K562 (cell line): ENCODE data around the gene SPRR2A. TPM values are rescaled to one million over a fixed set of nuclear protein-coding genes. Genes with fewer than 3 reads are reported as not detected.

Experiments used
- BRCA1 ChIP-seq, 2 experiments: fragments of 450-650 bp in 1 of 2; sonication (generic) in 1 of 2; formaldehyde crosslinking in 1 of 2; IDR thresholded peaks; 2 replicates each; pipeline versions ENCODE4 v1.5.0 to v1.6.1; 2017 to 2020; ENCODE audit warnings: mild to moderate bottlenecking in 1 of 2, missing genetic modification reagents in 1 of 2
- CBX2 ChIP-seq: fragments of 200-600 bp; sonication (generic); IDR thresholded peaks from one replicate; pipeline ENCODE4 v1.6.1; 2012; ENCODE audit warnings: mild to moderate bottlenecking, low read length, inconsistent platforms; ENCODE audit not compliant: insufficient read depth, poor library complexity, severe bottlenecking
- CHCHD3 ChIP-seq: fragments of 250-450 bp; sonication (Bioruptor Pico); IDR thresholded peaks from 2 replicates; pipeline ENCODE4 v2.1.2; 2022; ENCODE audit warnings: mild to moderate bottlenecking
- CREBBP ChIP-seq: IDR thresholded peaks from one replicate; pipeline ENCODE4 v1.6.1; 2012; ENCODE audit warnings: low read depth, mild to moderate bottlenecking, control low read depth, inconsistent platforms, low read length
- E2F3 ChIP-seq: fragments of 250-450 bp; sonication (Bioruptor Pico); IDR thresholded peaks from 2 replicates; pipeline ENCODE4 v1.4.0; 2020; ENCODE audit warnings: mild to moderate bottlenecking
- ERF ChIP-seq: fragments of 450-650 bp; formaldehyde crosslinking; IDR thresholded peaks from 2 replicates; pipeline ENCODE4 v1.4.0; 2020; ENCODE audit warnings: mild to moderate bottlenecking, mixed read lengths
- ETV6 ChIP-seq, 3 experiments: fragments of 150-350 bp in 1 of 3; sonication (generic) in 1 of 3; formaldehyde crosslinking in 1 of 3; IDR thresholded peaks; 2 replicates each; pipeline versions ENCODE4 v1.6.1 to v1.8.0; 2014 to 2022; ENCODE audit warnings: borderline replicate concordance in 2 of 3, low read depth in 2 of 3, antibody characterized with exemption in 1 of 3, low read length in 1 of 3, mild to moderate bottlenecking in 1 of 3, missing genetic modification reagents in 1 of 3
- GTF2B ChIP-seq: IDR thresholded peaks from 2 replicates; pipeline ENCODE4 v1.6.1; 2011; ENCODE audit not compliant: insufficient read length; ENCODE audit errors: extremely low read depth
- HEY1 ChIP-seq: fragments of 250-450 bp; sonication (Bioruptor Pico); IDR thresholded peaks from 2 replicates; pipeline ENCODE4 v1.5.0; 2020; ENCODE audit warnings: mild to moderate bottlenecking, moderate library complexity, borderline replicate concordance
- JUN ChIP-seq, 2 experiments: sonication (generic) in 1 of 2; formaldehyde crosslinking in 1 of 2; IDR thresholded peaks; 2 replicates each; pipeline versions ENCODE4 v1.6.1 to v1.8.0; 2012 to 2022; ENCODE audit warnings: borderline replicate concordance in 2 of 2, mild to moderate bottlenecking in 2 of 2, improper control_type of control experiment in 1 of 2, low read depth in 1 of 2, low read length in 1 of 2, missing genetic modification reagents in 1 of 2
- MEF2D ChIP-seq: conservative IDR thresholded peaks from 2 replicates; pipeline ENCODE4 v1.6.1; 2016; ENCODE audit warnings: low read depth, missing genetic modification characterization, missing compliant biosample characterization
- POLR3G ChIP-seq: IDR thresholded peaks from 2 replicates; pipeline ENCODE4 v1.6.1; 2011; ENCODE audit not compliant: insufficient read length, insufficient replicate concordance; ENCODE audit errors: extremely low read depth
- PTBP1 ChIP-seq: fragments of 200-400 bp; formaldehyde crosslinking; IDR thresholded peaks from 2 replicates; pipeline ENCODE4 v1.6.1; 2017; ENCODE audit warnings: low read depth, low read length
- PTTG1 ChIP-seq: fragments of 450-650 bp; IDR thresholded peaks from 2 replicates; pipeline ENCODE4 v1.6.1; 2016; ENCODE audit warnings: low read depth, mild to moderate bottlenecking, missing genetic modification characterization, missing compliant biosample characterization
- RBM15 ChIP-seq: fragments of 200-400 bp; formaldehyde crosslinking; IDR thresholded peaks from 2 replicates; pipeline ENCODE4 v1.6.1; 2018; ENCODE audit warnings: mild to moderate bottlenecking, low read length, moderate library complexity; ENCODE audit not compliant: insufficient read depth
- STAT5A ChIP-seq: IDR thresholded peaks from 2 replicates; pipeline ENCODE4 v1.6.1; 2012; ENCODE audit warnings: low read length, inconsistent platforms, borderline replicate concordance
- THRAP3 ChIP-seq: fragments of 450-650 bp; IDR thresholded peaks from 2 replicates; pipeline ENCODE4 v1.6.1; 2016; ENCODE audit warnings: mild to moderate bottlenecking, inconsistent platforms, borderline replicate concordance
- USF2 ChIP-seq: sonication (generic); formaldehyde crosslinking; IDR thresholded peaks from 2 replicates; pipeline ENCODE4 v1.5.0; 2020; ENCODE audit warnings: missing genetic modification reagents
- XRCC3 ChIP-seq: fragments of 450-650 bp; IDR thresholded peaks from 2 replicates; pipeline ENCODE4 v1.6.1; 2017; ENCODE audit warnings: mild to moderate bottlenecking, moderate library complexity
- polyA plus RNA-seq, 8 experiments: library from polyadenylated mRNA; depleted of rRNA in 4 of 8; stranded (reverse) in 5 of 8; unstranded in 3 of 8; fragments of >200 nt; fragmentation: Nextera tagmentation in 2 of 8; fragmentation: Illumina TruSeq in 1 of 8; extraction: Ambion mirVana in 2 of 8; extraction: Trizol in 1 of 8; gene quantifications; 2 replicates each; pipeline versions ENCODE4 v1.2.1 to v1.2.3, GENCODE V29; 2011 to 2014; ENCODE audit warnings: inconsistent platforms in 1 of 8, missing spikeins in 1 of 8
- total RNA-seq, 7 experiments: library from RNA; depleted of rRNA in 6 of 7; stranded (reverse); fragments of >200 nt in 6 of 7; fragmentation: Illumina TruSeq in 2 of 7; extraction: Trizol in 2 of 7; gene quantifications; 2 replicates each; pipeline versions ENCODE4 v1.2.1 to v1.2.3, GENCODE V29; 2011 to 2021; ENCODE audit warnings: low replicate concordance in 1 of 7
- TF ChIP-seq, protein P1 (sequence below): IDR thresholded peaks from 2 replicates; pipeline ENCODE4 v1.6.1; 2012; ENCODE audit warnings: low read depth, low read length, improper control_type of control experiment, borderline replicate concordance
- TF ChIP-seq, protein P2 (sequence below): fragments of 450-650 bp; IDR thresholded peaks from 2 replicates; pipeline ENCODE4 v1.6.1; 2016; ENCODE audit warnings: antibody characterized with exemption

SPRR2A gene
- total and polyA plus RNA-seq, 9 of the 15 experiments (the other 6 are each of a cell fraction or from before 2014, with no cell fraction given), result 0.17 TPM; not detected in 8

DNA sequence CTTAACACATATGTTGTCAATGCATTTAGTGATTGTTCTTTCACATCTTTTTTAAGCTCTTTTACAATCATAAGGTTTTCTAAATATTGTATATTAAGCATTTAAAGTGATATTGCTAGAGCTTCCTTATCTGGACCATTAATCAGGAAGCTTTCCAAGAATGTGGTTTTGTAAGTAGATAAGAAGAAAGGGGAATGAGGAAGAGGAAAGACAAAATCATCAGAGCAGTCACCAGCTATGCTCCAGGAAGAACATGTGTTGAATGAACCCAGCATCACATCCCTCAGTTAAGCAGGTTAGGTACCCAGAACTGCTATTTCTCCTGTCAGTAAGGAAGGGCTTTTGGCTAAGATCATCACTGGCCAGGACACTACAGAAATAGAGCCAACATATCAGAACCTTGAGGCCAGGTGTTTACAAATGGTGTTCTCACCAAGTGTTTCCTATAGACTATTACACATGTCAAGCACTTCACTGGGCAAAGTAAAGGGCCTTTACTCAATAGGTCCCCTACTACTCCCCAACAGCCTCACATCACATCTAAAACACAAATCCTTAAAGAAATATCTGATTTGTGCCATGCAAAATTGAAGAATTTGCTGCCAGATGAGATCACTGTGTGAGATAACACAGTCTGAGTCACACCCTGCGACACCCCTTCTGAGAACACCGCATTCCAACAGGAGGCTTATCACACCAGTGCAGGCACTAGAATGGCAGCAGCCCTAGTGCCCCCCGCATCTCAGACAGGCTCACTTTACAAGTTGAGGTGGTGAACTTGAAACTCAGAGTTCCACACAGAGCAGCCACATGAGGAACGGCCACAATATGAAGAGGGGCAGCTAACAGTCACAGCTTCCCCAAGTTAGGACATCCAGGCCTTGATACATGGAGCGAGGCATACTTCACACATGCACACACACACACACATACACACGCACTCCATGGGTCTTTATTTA lies 1.8 kb upstream of the SPRR2A start (continued):
- TF ChIP-seq, protein P1, sequence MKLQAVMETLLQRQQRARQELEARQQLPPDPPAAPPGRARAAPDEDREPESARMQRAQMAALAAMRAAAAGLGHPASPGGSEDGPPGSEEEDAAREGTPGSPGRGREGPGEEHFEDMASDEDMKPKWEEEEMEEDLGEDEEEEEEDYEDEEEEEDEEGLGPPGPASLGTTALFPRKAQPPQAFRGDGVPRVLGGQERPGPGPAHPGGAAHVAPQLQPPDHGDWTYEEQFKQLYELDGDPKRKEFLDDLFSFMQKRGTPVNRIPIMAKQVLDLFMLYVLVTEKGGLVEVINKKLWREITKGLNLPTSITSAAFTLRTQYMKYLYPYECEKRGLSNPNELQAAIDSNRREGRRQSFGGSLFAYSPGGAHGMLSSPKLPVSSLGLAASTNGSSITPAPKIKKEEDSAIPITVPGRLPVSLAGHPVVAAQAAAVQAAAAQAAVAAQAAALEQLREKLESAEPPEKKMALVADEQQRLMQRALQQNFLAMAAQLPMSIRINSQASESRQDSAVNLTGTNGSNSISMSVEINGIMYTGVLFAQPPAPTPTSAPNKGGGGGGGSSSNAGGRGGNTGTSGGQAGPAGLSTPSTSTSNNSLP, result peak; percentile 52; the same call in 1 of the 2 replicates
- TF ChIP-seq, protein P2, sequence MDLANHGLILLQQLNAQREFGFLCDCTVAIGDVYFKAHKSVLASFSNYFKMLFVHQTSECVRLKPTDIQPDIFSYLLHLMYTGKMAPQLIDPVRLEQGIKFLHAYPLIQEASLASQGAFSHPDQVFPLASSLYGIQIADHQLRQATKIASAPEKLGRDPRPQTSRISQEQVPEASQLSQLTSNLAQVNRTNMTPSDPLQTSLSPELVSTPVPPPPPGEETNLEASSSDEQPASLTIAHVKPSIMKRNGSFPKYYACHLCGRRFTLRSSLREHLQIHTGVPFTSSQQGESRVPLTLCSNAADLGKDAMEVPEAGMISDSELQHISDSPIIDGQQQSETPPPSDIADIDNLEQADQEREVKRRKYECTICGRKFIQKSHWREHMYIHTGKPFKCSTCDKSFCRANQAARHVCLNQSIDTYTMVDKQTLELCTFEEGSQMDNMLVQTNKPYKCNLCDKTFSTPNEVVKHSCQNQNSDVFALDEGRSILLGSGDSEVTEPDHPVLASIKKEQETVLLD, result peak; percentile 70; the same call in 1 of the 2 replicates
- TF ChIP-seq ERF (CRISPR knock-in tag) (no peak), THRAP3 (no peak), USF2 (CRISPR knock-in tag) (no peak), CHCHD3 (CRISPR knock-in tag) (no peak), GTF2B (no peak), PTTG1 (tag) (no peak), BRCA1 (IDR thresholded peaks at IDR 0.05) (no peak), BRCA1 (CRISPR knock-in tag; IDR thresholded peaks at IDR 0.05) (no peak), ETV6 (IDR thresholded peaks at IDR 0.05; ENCODE audit: borderline replicate concordance in 1 of 2, low read depth in 2 of 2, low read length in 1 of 2) (no peak), ETV6 (CRISPR knock-in tag; IDR thresholded peaks at IDR 0.05; ENCODE audit: borderline replicate concordance) (no peak), PTBP1 (no peak), XRCC3 (no peak), JUN (IDR thresholded peaks at IDR 0.05; ENCODE audit: borderline replicate concordance, low read depth, low read length) (peak; percentile 96), JUN (CRISPR knock-in tag; IDR thresholded peaks at IDR 0.05; ENCODE audit: borderline replicate concordance) (no peak), STAT5A (peak; percentile 90), HEY1 (CRISPR knock-in tag) (no peak), MEF2D (tag) (no peak), CBX2 (no peak), POLR3G (no peak), RBM15 (no peak), CREBBP (no peak), E2F3 (no peak)
